GM19328 (cell line): ENCODE results near the gene ASTN2.

ENCODE experiments used
- ATAC-seq: cut with Tn5 transposase; IDR thresholded peaks from one replicate; pipeline ENCODE4 v1.9.1; 2021; ENCODE audit warnings: mild to moderate bottlenecking, moderate library complexity; ENCODE audit not compliant: unreplicated experiment

Gene ASTN2

DNA sequence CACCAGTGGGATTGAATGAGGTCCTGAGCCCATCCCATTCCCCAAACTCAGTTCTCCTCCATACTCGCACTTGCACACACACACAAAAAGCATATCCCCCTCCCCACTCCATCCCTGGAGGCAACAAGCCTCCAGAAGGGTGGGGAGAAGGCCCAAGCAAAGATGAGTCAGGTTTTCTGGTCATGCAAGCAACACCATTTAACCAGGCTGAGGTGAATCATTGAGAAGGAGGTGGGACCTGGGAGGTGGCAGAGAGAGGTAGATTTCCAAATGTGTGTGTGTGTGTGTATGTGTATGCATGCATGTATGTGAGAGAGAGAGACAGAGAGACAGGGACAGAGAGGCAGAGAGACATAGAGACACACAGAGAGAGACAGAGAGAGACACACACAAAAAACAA, 913.0 kb downstream of the ASTN2 start:
- ATAC-seq, result no peak

DNA sequence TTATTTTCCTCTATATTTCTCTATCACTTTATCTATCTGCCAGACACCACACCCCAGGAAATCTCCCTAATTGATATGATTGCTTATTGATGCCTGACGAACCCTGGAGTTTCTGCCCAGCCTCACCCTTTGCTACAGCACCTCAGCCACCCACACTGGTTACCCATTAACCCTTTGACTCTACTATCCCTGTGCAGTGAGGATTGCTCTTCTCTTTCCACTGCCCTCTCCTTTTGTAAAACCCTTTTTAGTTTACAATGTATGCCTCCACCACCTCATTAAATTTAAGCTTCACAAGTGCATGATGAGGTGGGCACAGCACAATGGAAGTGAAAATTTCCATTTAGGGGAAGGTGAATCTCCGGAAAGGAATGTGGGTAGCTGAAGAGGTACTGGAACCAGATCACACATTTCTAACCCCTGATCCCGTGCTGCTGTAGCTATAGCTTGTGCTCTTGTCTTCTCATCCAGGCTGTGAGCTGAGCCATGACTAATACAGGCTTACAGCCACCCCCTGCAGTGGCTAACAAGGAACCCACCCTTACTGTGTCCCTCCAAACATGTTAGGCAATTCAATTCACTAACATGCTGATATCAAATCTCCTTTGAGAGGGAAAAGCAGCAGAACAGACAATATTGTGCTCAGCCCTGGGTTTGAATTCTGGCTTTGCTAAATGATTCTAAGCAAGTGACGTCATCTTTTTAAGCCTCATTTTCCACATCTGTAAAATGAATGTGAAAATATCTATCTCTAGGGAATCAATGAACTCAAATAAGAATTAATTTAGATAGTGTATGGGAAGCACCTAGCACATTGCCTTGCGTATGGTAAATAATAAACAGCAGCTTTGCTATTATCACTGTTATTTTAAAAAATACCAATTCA, 914.6 kb downstream of the ASTN2 start:
- ATAC-seq, result no peak

DNA sequence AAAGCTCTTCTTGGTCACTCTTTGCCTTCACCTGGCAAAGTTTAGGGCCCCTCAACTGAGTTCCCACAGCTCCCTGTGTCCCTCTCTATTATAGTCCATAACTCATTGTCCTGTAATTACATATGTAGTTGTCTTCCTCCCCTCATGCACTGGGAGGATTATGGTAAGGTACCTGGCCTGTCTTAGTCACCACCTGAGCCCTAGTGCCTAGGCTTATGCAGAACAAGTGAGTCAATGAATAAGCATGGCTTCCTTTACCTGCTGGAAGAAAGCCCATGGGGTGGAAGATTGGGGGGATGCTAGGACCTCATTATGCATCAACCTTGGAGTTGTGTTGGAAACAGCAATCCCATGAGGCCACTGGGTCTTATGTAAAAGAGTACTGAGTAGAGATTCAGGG, 915.4 kb downstream of the ASTN2 start:
- no peak for ATAC-seq

DNA sequence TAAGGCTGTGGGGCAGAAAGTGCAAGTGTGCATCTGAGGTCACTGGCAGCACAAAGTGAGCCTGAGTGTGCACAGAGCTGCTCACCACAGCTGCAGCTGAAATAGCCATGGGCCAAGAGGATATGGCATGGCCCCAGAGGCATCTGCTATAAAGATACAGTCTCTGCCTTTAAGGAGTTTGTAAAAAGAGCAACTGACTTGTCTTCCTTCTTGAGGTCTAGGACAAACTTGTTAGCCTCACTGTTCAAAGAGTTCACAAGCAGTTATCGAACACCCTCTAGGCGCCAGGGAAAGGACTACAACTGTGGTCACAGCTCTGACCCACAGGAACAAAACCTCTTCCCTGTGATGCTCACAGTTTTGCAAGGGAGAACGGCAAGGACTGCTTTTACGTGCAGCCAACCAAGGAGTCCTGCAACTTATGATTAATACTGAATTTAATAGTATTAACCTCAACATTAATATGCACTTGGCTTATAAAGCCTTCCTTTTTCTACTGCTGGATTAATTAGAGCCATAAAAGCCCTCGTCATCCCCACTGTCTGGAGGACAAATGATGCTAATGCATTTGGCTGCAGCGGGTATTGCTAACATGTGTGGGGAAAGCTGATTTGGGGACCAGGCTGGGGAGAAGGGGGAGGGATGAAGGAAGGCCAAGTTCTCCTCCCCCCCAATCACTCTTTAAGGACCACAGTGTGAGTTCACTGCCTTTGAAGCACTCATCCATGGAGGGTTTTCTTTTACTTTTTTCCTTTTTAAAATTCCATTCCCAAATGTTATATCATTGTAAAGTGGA, 917.6 kb downstream of the ASTN2 start:
- ATAC-seq, result no peak

DNA sequence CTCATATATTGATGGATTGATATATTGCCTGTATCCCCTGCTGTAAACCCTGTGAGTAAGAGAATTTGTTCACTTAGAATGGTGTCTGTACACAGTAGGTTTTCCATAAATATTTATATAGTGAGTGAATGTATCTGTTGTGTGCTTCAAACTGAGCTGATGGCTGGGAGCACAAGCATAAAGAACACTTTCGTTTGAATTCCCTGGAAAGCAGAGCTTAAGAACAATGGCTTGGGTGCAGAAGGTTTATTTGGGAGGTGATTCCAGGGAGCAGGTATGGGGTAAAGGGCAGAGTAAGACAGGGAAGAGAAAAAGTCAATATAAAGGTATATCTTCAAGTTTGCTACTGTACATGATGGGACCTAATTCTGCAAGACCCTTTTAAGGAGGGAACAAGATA, 918.7 kb downstream of the ASTN2 start:
- ATAC-seq, result no peak

DNA sequence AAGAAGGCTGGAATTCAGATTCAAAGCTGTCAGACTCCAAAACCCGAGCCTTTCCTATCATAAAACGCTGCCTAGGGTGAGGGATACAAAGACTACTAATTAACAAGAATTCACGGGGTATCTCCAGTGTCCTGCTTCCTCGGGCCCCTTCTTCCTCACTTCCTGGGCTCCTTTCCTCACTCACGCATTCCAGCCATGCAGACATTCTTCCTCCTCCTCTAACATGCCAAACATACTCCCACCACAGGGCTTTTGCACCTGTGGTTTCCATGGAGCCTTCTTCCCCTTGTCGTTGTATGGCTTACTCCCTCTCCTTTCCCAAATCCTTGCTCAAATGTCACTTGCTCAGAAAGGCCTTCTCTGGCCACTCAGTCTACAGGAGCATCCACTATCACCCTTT, 919.1 kb downstream of the ASTN2 start:
- no peak for ATAC-seq

GRCh38 chr9:116494815-116495634, 919.8 kb downstream of the ASTN2 start:
- ATAC-seq, result no peak

- ATAC-seq, result no peak
These were observed 921.5 kb downstream of the ASTN2 start for GRCh38 chr9:116493183-116493860.

DNA sequence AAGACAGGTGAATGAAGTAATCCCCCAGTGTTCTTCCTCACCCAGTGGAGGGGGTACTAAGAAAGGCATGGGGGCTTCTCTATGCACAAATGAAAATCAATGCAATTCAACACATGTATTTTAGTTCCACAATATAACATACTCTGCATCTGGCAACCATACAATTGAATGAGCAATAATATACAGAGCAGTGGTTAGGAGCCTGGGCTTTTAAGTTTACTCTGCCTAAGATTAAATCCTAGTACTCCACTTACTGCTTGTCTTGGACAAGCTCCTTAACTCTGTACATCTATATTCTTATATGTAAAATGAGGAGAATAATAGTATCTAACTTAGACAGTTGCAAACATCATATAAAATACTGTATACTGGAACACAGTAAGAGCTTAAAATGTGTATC, 923.2 kb downstream of the ASTN2 start:
- no peak for ATAC-seq

DNA sequence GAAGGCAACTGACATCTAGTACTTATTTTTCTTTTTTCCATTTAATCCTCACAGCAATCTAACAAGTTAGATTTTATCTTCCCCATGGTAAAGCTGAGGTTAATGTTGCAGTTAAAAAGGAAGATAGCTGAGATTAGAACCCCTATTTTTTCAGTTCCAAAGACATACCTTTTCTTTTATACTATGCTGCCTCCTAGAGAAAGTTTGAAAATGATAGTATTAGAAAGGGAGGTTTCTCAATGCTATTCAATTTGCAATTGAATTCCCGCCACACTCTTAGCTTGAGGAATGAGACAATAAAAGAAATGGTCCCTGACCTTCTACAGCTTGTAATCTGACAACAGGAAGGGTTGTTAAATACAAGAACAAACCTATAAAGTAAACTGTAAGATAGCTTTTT, 923.6 kb downstream of the ASTN2 start:
- no peak for ATAC-seq

- ATAC-seq, result no peak
These were observed 924.5 kb downstream of the ASTN2 start for GRCh38 chr9:116490321-116490720.

- no peak for ATAC-seq
These were observed 926.5 kb downstream of the ASTN2 start for GRCh38 chr9:116488373-116488772.

- ATAC-seq, result no peak
These were observed 930.3 kb downstream of the ASTN2 start for GRCh38 chr9:116484492-116485061.

GRCh38 chr9:116483622-116484491, 931.0 kb downstream of the ASTN2 start:
- ATAC-seq, result no peak

DNA sequence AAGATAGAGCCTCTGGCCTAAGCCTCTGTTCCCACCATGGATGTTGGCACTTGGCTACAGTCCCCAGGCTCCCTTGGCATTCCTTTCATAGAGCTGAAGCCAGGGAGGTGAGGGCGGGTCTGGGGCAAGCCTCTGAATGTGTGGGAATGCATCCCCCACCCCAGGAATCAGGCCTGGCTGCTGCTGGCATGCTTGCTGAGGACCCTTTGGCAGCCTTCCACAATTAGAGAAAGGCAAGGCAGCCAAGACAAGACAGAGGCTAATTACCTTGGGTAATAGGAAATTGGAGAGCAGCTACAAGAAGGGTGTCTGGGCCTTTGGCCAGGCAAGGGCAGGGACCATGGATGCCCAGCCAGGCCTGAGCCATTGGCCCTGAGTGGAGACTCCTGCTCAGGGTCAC, 932.1 kb downstream of the ASTN2 start:
- no peak for ATAC-seq

GRCh38 chr9:116480700-116481099, 934.2 kb downstream of the ASTN2 start:
- ATAC-seq, result no peak

DNA sequence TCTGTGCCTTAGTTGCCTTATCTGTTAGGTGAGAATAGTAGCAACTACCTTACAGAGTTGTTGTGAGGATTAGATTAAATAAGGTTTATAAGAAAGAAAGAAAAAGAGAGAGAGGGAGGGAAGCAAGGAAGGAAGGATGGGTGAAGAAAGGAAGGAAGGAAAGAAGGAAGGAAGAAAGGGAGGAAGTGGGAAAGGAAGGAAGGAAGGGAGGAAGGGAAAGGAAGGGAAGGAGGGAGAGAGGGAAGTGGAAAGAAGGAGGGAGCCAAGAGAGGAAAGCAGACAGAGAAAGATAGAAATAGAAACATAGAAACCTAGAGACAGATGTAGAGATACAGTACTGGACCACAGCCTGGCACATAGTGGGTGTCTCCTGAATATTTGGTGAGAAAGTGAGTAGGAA, 934.9 kb downstream of the ASTN2 start:
- ATAC-seq, result no peak

DNA sequence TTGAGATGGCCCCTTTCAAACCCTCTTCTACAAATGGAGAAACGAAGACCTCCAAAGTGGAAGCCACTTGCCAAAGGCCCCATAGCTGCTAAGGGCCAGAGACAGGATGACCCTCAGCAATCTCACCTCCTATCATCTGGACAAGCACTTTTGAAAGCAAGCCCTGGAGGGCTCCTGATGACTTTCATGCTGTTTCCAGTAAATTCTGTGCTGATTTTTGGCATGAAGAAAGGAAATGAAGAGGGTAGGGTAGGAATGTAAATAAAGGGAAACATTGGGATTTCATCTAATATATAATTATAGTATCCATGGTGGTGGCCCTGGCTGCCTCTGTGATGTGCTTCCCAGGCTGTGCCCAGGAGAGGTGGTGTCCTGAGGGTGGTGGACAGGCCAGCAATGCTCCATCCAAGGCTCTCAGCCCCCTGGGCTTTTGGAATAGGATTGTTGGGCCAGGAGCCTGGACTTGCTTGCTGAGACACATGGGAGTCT, 935.8 kb downstream of the ASTN2 start:
- ATAC-seq, result no peak

GRCh38 chr9:116477584-116478141, 937.2 kb downstream of the ASTN2 start:
- ATAC-seq, result no peak
